Psoas muscle (tissue), 8 donors: ENCODE data around the gene CCDC12. TPM values are rescaled to one million over a fixed set of nuclear protein-coding genes. Genes with fewer than 3 reads are reported as not detected.

ENCODE experiments used
- ATAC-seq, 4 donors: fragments of 200-7000 bp; cut with Tn5 transposase; one replicate each; pipeline ENCODE4 v1.9.1; 2020; ENCODE audit warnings: moderate library complexity in 3 of 4, mild to moderate bottlenecking in 2 of 4
- DNase-seq, 2 donors: peaks; one replicate each; pipeline ENCODE4 v3.0.0-alpha.2; 2020
- H3K27ac ChIP-seq: fragments of 200-600 bp; one replicate; pipeline ENCODE4 v1.8.0; 2022
- H3K27me3 ChIP-seq, 3 donors: fragments of 200-600 bp in 1 of 3; one replicate each; pipeline versions ENCODE4 v1.6.1 to v1.8.0; 2013 to 2022; ENCODE audit warnings: low read length in 2 of 3, mild to moderate bottlenecking in 2 of 3, moderate library complexity in 1 of 3; ENCODE audit not compliant: insufficient read depth in 3 of 3
- H3K36me3 ChIP-seq, 2 donors: fragments of 200-600 bp in 1 of 2; one replicate each; pipeline versions ENCODE4 v1.6.1 to v1.8.0; 2013 to 2022; ENCODE audit warnings: low read depth in 1 of 2, mild to moderate bottlenecking in 1 of 2, moderate library complexity in 1 of 2; ENCODE audit not compliant: insufficient read depth in 1 of 2
- H3K4me1 ChIP-seq: fragments of 200-600 bp; one replicate; pipeline ENCODE4 v1.8.0; 2022
- H3K4me3 ChIP-seq: fragments of 200-600 bp; one replicate; pipeline ENCODE4 v1.8.0; 2022; ENCODE audit warnings: mild to moderate bottlenecking
- H3K9me3 ChIP-seq: fragments of 200-600 bp; one replicate; pipeline ENCODE4 v1.8.0; 2022
- CTCF ChIP-seq: fragments of 200-600 bp; IDR thresholded peaks from one replicate; pipeline ENCODE4 v1.8.0; 2022; ENCODE audit warnings: antibody characterized with exemption
- WGBS, 3 donors: extraction: QIAGEN DNeasy Blood & Tissue Kit; methylation state at CpG; one replicate each; pipeline versions ENCODE4 v1.1.6 to v1.1.7; 2013; 5-methylcytosine and 5-hydroxymethylcytosine counted together
- intact Hi-C, 2 donors: fragments of 100-400 bp; cut with DNase I; formaldehyde crosslinking; loops; one replicate each; pipeline versions ENCODE4 v1.11.0 to v1.14.2; 2022
- polyA plus RNA-seq, 3 donors: library from polyadenylated mRNA; stranded (reverse); fragments of 200-250 nt; gene quantifications; one replicate each; pipeline ENCODE4 v1.2.3, GENCODE V29; 2013
- total RNA-seq, 4 donors: library from RNA; stranded (reverse); fragmentation: NEBNext Ultra II Directional in 2 of 4; extraction: Animal tissue kit (Norgen Biotek cat#: 25700) in 2 of 4; gene quantifications; one replicate each; pipeline versions ENCODE4 v1.2.1 to v1.2.4, GENCODE V29; 2021 to 2023
- donor health status: healthy with polysubstance abuse.
- donor health status: DM: no; HTN: no; CAD: no; lungs with moderate emphysema.
- donor health status: Bipolar disorder and iron deficiency.
- donor health status: healthy.
- donor health status: DM: yes; HTN: yes; CAD: no.
- donor health status: DM: no; HTN: no; CAD: no.
- donor health status: DM: no; HTN: no; CAD: no.
- donor health status: DM: yes; HTN: yes; CAD: no.

The CCDC12 gene
- total and polyA plus RNA-seq, 7 donors: 25.1 to 69.8 (median 36.4) TPM

DNA sequence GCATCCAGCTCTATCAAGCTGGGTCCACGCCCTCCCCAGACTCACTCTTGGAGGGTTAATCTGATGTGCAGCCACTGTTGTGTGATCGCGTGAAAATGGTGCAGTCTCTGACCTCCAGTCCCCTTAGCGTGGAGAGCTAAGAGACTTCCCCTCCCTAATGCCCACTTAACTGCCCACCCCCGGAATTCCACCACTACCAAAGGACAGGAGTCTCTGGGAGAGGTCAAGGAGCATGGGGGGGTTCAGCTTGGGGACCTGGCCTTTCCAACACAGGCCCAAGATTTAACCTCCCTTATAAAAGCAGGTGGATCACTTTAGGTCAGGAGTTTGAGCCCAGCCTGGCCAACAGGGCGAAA lies 48.8 kb downstream of the CCDC12 start:
- Histone ChIP-seq H3K36me3 (peaks cover 2 to 27% of the 10 kb centered on the region in 2 donors), H3K9me3 (no peaks in the 10 kb centered on the region), H3K27me3 (no peaks in the 10 kb centered on the region), H3K4me1 (peaks cover 84% of the 10 kb centered on the region), H3K27ac (peak overlapping the region; percentile 95), H3K4me3 (no peak overlapping the region)
- ATAC-seq (no peak), DNase-seq (peak in 1 of 2 donors; percentile 11)
- intact Hi-C loops: loop anchor here in 1 of 2 donors (5.0 to 10.0 kb wide), 3 partner anchors 50 to 397 kb away; partner anchors contain the start of genes CCDC12, NBEAL2 and SETD2
- no peak for TF ChIP-seq CTCF
- WGBS, 3 donors: 89 to 93% (median 90%) methylated on average over 6 of the region's 6 CpGs

DNA sequence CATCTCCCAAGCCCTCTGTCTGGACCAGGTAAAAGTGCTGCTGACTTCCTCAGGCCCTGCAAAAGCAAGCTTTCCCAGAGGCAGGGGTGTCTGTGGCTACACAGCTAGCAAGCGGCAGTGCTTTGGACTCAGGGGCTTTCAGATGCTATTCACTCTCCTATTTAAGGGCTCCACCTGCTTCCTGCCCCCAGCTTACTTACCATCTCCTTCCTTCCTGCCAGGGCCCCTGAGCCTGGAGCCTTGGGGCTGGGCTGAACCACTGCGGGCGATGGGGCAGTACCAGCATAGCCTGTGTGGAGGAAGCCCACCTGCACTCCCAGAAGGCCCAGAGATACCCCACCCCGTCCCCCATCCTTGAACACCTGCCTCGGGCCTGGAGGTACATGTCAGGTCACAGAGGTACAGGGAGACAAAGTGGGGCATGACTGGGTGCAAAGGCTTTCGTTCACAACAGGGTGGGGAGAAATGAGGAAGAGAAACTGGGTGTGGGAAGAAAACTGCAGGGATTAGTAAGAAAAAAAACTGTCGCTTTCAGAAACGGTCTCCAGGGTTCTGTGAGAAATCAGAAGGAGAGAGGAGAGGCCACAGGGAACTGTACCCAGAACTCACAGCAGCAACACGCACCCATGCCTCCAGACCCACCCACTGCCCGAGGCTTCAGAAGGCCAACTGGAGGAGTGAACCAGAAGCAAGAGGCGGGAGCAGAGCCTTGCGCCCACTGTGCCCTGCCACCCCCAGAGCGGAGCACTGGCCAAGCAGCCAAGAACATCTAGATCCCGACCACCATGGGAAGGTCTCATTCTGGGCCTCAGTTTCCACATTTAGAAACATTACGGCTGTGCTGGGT lies 49.5 kb downstream of the CCDC12 start:
- 77% methylated on average over 15 of the region's 15 CpGs for WGBS, 3 donors
- TF ChIP-seq CTCF: no peak
- intact Hi-C loops: loop anchor here in 1 of 2 donors (5.0 to 10.0 kb wide), 3 partner anchors 50 to 398 kb away; partner anchors contain the start of genes CCDC12, NBEAL2 and SETD2
- H3K9me3 ChIP-seq: no peaks in the 10 kb centered on the region
- H3K4me1 ChIP-seq: peaks cover 78% of the 10 kb centered on the region
- H3K4me3 ChIP-seq: no peak overlapping the region
- ATAC-seq (no peak), DNase-seq (peak in 1 of 2 donors; percentile 41)
- peaks cover 2 to 33% of the 10 kb centered on the region in 2 donors for H3K36me3 ChIP-seq
- H3K27ac ChIP-seq: peak overlapping the region; percentile 95
- no peaks in the 10 kb centered on the region for H3K27me3 ChIP-seq

- intact Hi-C loops: loop anchor here in 1 of 2 donors (5.0 to 10.0 kb wide), 3 partner anchors 51 to 398 kb away; partner anchors contain the start of genes CCDC12, NBEAL2 and SETD2
- peaks cover 2 to 39% of the 10 kb centered on the region in 2 donors for H3K36me3 ChIP-seq
- H3K27ac ChIP-seq: peak overlapping the region; percentile 95
- peak in 1 of 2 donors; percentile 48 for DNase-seq
- H3K4me3 ChIP-seq: no peak overlapping the region
- WGBS, 3 donors: 66 to 75% (median 72%) methylated on average over 6 of the region's 6 CpGs
- H3K9me3 ChIP-seq: no peaks in the 10 kb centered on the region
- peaks cover 72% of the 10 kb centered on the region for H3K4me1 ChIP-seq
- no peaks in the 10 kb centered on the region for H3K27me3 ChIP-seq
- ATAC-seq: no peak
- TF ChIP-seq CTCF: no peak
These were observed 50.1 kb downstream of the CCDC12 start for GRCh38 chr3:46926447-46926846.

DNA sequence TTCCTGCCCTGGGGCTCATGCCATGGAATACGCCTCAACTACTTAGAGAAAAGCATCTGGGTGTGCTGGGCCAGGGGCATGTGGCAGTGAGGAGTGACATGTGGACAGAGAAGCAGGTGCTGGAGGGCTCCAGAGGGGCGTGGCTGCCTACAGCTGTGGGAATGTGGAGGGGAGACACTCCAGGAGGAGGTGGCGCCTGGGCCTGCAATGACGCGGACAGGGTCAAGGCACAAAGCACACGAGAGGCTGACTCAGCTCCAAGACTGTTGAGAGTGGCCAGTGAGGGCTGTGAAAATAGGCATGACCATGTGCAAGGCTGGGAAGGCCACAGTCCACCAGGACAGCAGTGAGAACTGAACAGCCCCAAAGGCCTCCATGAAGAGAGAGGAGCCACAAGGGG lies 50.5 kb downstream of the CCDC12 start:
- Histone ChIP-seq H3K27me3 (no peaks in the 10 kb centered on the region), H3K4me3 (no peak overlapping the region), H3K27ac (peak overlapping the region; percentile 95), H3K36me3 (peaks cover 2 to 43% of the 10 kb centered on the region in 2 donors), H3K4me1 (peaks cover 68% of the 10 kb centered on the region), H3K9me3 (no peaks in the 10 kb centered on the region)
- ATAC-seq (peak; percentile 85 to 92 (median 89)), DNase-seq (peak; percentile 75 to 94)
- intact Hi-C loops: loop anchor here in 1 of 2 donors (5.0 to 10.0 kb wide), 3 partner anchors 51 to 399 kb away; partner anchors contain the start of genes CCDC12, NBEAL2 and SETD2
- TF ChIP-seq CTCF: no peak
- WGBS, 3 donors: 16 to 35% (median 22%) methylated on average over 6 of the region's 6 CpGs
